Measurements from ENCODE around the gene RTL10. TPM values are rescaled to one million over a fixed set of nuclear protein-coding genes. Genes with fewer than 3 reads are reported as not detected.

The RTL10 gene
- total RNA-seq, 2 experiments from 2014 or later = 18.4 to 18.9 TPM

DNA sequence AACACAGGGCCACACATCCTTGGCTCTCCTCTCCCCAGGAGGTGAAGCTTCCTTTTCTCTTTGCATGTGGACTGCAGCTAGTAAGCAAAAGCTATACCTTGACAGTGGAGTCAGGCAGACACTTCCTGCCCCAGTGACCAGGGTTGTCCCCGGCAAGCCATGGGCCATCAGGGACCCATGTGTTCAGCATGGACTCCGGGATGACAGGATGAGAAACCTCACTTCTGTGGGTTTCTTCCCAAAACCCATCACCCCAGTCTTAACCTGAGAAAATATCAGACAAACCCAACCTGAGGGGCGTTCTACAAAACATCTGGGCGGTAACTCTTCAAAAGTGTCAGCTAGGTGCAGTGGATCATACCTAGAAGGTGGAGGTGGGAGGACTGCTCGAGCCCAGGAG lies 40.2 kb downstream of the RTL10 start:
- DNase-seq = no peak
- POLR2A ChIA-PET = no interaction called here
- H3K36me3 Mint-ChIP-seq = no peaks in the 10 kb centered on the region
- H3K4me1 Mint-ChIP-seq = peaks cover 9% of the 10 kb centered on the region
- H3K27ac Mint-ChIP-seq = no peak overlapping the region
- H3K27me3 Mint-ChIP-seq = no peaks in the 10 kb centered on the region
- no peak for ATAC-seq (ENCODE audit: low read depth)
- no peak overlapping the region for H3K4me3 Mint-ChIP-seq
- H3K9me3 Mint-ChIP-seq = no peaks in the 10 kb centered on the region

DNA sequence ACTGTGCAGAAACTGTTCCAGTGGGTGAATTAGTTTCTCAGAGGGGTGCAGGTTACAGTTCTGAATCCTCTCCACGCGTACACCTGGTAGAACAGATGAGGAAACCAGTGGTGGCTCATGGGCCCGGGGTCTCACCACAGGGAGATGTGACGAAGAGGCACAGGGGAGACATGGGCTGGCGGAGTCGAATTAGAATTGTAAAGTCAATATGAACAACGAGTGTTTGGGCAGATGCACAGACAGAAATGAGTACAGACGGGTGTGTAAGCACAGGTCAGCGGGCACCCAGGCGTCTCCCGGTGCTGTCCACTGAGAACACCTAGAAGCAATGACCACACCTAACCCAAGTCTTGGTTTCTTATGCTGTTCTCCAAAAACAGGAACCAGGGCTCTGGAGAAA lies 41.8 kb downstream of the RTL10 start:
- no peaks in the 10 kb centered on the region for H3K27me3 Mint-ChIP-seq
- no peaks in the 10 kb centered on the region for H3K9me3 Mint-ChIP-seq
- DNase-seq = no peak
- H3K27ac Mint-ChIP-seq = no peak overlapping the region
- ATAC-seq (ENCODE audit: low read depth) = no peak
- no peaks in the 10 kb centered on the region for H3K36me3 Mint-ChIP-seq
- H3K4me3 Mint-ChIP-seq = no peak overlapping the region
- POLR2A ChIA-PET = no interaction called here
- peaks cover 9% of the 10 kb centered on the region for H3K4me1 Mint-ChIP-seq

GRCh38 chr22:19811811-19812771 lies 42.6 kb downstream of the RTL10 start:
- no peak overlapping the region for H3K4me3 Mint-ChIP-seq
- POLR2A ChIA-PET = no interaction called here
- peaks cover 9% of the 10 kb centered on the region for H3K4me1 Mint-ChIP-seq
- H3K9me3 Mint-ChIP-seq = no peaks in the 10 kb centered on the region
- H3K27me3 Mint-ChIP-seq = no peaks in the 10 kb centered on the region
- ATAC-seq (ENCODE audit: low read depth) = no peak
- no peak overlapping the region for H3K27ac Mint-ChIP-seq
- H3K36me3 Mint-ChIP-seq = no peaks in the 10 kb centered on the region
- no peak for DNase-seq

DNA sequence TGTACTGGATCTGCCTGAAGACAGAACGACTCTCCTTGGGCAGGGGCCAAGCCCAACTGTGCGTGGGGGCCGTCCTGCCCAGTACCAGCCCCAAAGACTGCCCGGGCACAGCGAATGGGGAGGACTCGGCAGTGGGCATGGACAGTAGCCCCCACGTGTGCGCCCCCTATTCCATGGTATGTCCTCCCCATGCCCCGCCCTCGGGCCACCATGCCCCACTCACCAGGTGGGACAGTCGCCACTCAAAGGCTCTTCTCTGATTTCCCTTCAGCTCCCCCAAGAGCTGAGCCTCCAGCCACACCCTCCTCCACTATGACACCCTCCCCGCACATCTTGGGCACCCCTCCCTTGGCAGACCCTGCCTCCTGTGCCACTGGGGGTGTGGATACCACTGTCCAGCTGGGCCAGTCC lies 43.5 kb downstream of the RTL10 start:
- peaks cover 7% of the 10 kb centered on the region for H3K4me1 Mint-ChIP-seq
- H3K36me3 Mint-ChIP-seq = no peaks in the 10 kb centered on the region
- no peak overlapping the region for H3K4me3 Mint-ChIP-seq
- no peak for DNase-seq
- H3K27me3 Mint-ChIP-seq = no peaks in the 10 kb centered on the region
- no peak for ATAC-seq (ENCODE audit: low read depth)
- H3K27ac Mint-ChIP-seq = no peak overlapping the region
- POLR2A ChIA-PET = no interaction called here
- H3K9me3 Mint-ChIP-seq = no peaks in the 10 kb centered on the region

DNA sequence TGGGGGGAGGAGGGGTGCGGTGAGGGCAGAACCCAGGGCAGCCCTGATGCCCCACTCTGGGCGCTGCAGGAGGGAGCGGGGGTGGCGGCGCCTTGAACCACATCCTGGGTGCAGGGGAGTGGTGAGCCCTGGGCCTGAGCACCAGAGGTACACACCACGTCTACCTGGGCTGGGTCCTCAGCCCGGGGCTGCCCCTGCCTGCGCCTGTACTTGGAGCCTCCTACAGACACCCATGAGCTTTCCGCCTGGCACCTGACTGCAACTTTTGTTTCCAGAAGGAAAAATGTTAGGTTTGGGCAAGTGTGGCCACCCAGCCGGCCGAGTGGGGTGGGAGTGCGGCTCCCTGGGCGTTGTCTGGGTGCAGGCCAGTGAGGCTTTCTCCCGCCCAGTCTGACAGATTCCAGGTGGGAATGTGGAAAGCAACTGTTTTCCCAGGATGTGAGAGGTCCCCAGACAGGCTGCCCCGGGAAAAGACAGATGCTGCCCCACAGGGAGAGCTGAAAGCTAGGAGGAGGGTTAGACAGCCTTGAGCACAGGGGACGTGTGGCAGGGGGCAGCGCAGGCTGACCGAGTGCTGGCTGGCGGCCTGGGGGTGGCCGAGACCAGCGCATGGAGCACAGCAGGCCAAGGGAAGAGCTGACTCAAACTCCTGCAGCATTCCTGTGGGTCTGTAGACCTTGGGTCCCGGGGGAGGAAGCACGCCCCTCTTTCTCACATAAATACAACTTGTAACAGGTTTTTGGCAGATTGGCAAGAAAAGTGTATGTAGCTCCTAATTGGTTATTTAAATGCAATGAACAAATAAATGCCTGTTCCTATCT lies 44.1 kb downstream of the RTL10 start:
- peak overlapping the region; percentile 30 for H3K27ac Mint-ChIP-seq
- H3K36me3 Mint-ChIP-seq = no peaks in the 10 kb centered on the region
- no peak overlapping the region for H3K4me3 Mint-ChIP-seq
- ATAC-seq (ENCODE audit: low read depth) (peak; percentile 69), DNase-seq (peak; percentile 44)
- POLR2A ChIA-PET = no interaction called here
- no peaks in the 10 kb centered on the region for H3K27me3 Mint-ChIP-seq
- no peaks in the 10 kb centered on the region for H3K9me3 Mint-ChIP-seq
- H3K4me1 Mint-ChIP-seq = peaks cover 4% of the 10 kb centered on the region

- Mint-ChIP-seq H3K36me3 (no peaks in the 10 kb centered on the region), H3K9me3 (no peaks in the 10 kb centered on the region), H3K4me1 (peaks cover 2% of the 10 kb centered on the region), H3K27ac (no peak overlapping the region), H3K4me3 (no peak overlapping the region), H3K27me3 (no peaks in the 10 kb centered on the region)
- DNase-seq (no peak), ATAC-seq (ENCODE audit: low read depth) (no peak)
- POLR2A ChIA-PET = no interaction called here
These were observed 44.9 kb downstream of the RTL10 start for GRCh38 chr22:19809741-19810140.

- POLR2A ChIA-PET = no interaction called here
- Mint-ChIP-seq H3K27ac (no peak overlapping the region), H3K4me3 (no peak overlapping the region), H3K27me3 (no peaks in the 10 kb centered on the region), H3K9me3 (no peaks in the 10 kb centered on the region), H3K36me3 (no peaks in the 10 kb centered on the region), H3K4me1 (peaks cover 2% of the 10 kb centered on the region)
- DNase-seq = no peak
- ATAC-seq (ENCODE audit: low read depth) = no peak
These were observed 45.7 kb downstream of the RTL10 start for GRCh38 chr22:19808873-19809478.

DNA sequence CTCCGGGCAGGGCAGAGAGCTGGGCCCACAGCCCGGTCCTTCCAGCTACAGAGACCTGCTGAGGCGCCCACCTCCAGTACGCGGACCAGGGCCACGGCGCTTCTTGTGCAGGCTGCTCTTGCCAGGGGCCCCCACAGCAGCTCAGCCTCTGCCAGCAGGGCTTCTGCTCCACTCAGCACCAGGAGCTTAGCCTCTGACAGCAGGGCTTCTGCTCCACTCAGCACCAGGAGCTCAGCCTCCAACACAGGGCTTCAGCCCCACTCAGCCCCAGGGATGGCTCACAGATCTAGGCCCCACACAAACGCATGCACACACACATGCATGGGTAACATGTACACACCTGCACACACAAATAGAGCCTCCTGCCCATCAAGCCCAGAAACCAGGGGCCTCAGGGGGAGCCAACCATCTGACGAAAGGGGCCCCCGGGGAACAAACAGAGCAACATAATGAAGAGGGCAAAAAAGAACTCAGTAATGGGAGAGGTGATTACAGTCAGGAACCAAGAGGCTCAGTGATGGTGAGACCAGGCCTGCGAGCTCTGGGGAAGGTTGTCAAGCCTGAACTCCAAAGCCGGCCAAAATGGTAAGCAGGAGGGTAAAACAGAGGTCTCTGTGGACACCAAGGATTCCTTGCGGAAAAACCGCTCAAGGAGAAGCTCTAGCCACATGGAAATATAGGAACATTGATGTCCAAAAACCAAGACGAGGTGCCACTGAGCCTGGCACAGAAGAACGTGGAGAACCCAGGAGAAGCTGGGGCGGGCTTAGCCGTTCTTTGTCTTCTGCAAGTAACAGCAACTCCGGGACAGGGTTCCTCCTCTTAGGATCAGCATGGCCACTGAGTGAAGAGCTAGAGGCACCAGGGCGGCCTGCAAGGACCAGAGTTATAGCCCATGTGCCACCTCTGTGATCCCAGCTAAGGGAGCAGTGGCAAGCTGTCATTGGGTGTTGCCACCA lies 46.5 kb downstream of the RTL10 start:
- DNase-seq (no peak), ATAC-seq (ENCODE audit: low read depth) (no peak)
- Mint-ChIP-seq H3K27ac (no peak overlapping the region), H3K36me3 (no peaks in the 10 kb centered on the region), H3K27me3 (no peaks in the 10 kb centered on the region), H3K4me3 (no peak overlapping the region), H3K4me1 (peaks cover 2% of the 10 kb centered on the region), H3K9me3 (no peaks in the 10 kb centered on the region)
- POLR2A ChIA-PET = no interaction called here

DNA sequence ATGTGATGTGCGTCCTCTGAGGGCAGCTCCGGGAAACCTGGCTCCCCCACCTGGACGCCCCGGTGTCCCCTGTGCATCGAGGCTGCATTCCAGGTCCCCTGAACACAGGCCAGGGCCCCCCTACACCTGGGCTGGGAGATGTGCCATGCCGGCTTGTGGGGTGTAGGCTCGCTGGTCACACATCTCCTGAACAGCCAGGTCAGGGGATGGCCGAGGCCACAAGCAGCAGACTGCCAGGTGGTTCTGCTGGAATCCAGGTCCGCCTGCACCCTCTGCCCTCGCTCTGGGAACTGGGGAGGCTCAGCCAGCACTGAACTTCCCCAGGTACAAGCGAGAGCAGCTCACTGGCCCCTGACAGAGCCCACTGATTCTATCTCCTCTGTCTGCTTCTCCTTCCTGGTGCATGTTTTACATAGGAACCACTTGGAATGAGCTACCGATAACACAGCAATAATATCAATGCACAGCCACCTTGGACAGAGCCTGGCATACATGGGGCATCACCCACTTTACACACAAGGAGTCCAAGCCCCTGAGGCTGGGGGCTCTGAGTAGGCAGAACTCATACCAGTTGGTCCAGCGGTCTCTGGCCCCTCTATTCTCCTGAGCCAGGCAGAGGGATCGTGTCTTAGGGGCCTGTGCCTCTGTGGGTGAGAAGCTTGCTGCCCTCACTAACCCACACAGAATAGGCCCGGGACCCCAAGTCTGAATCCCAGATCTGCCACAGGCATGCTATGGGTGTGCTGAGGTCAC lies 47.3 kb downstream of the RTL10 start:
- Mint-ChIP-seq H3K4me3 (no peak overlapping the region), H3K4me1 (peaks cover 2% of the 10 kb centered on the region), H3K9me3 (no peaks in the 10 kb centered on the region), H3K36me3 (no peaks in the 10 kb centered on the region), H3K27ac (no peak overlapping the region), H3K27me3 (no peaks in the 10 kb centered on the region)
- POLR2A ChIA-PET = no interaction called here
- ATAC-seq (ENCODE audit: low read depth) = no peak
- no peak for DNase-seq

DNA sequence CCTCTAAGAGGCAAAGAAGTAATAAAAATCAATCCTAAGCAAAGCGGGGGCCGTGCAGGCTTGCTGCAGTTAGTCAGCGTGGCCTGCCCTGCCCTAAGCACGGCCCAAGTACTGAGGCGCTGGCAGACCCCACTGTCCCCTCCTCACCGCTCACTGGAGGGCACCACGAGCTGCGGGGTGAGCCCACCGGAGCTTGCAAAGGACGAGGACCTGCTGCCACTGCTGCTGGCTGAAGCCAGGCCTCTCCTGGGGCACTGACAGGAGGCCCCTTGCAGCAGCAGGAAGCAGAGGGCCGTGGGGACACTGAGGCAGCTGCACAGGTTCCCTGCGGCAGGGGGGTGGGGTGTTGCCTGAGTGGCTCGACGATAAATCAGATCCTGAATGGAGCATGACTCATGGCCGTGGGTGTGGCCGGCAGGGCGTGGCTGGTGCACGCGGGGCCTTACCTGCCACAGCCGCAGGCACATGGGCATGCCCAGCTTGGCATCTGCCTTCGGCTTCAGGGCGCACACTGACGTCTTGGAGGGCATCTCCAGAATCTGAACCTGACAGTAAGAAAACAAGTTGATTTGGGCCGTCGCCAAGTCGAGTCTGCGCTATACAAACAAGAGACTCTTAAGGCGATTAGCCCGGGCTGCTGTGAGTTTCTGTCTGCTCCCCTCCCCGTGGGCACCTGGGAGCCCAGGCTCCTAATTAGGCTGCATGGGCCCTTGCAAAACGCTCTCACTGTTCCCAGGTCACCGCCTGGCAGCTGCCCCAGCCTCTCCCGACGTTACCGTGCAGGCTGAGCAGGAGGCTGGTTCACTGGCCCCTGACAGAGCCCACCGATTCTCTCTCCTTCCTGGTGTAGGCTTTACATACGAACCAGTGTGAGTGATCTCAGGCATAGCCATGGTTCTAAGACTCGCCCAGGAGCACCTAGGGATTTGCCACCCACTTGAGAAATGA lies 48.2 kb downstream of the RTL10 start:
- H3K4me3 Mint-ChIP-seq = no peak overlapping the region
- no peaks in the 10 kb centered on the region for H3K9me3 Mint-ChIP-seq
- no peaks in the 10 kb centered on the region for H3K36me3 Mint-ChIP-seq
- H3K4me1 Mint-ChIP-seq = peaks cover 2% of the 10 kb centered on the region
- POLR2A ChIA-PET = no interaction called here
- no peaks in the 10 kb centered on the region for H3K27me3 Mint-ChIP-seq
- no peak overlapping the region for H3K27ac Mint-ChIP-seq
- peak; percentile 27 for DNase-seq
- ATAC-seq (ENCODE audit: low read depth) = no peak

GRCh38 chr22:19805821-19806212 lies 48.9 kb downstream of the RTL10 start:
- no peak overlapping the region for H3K27ac Mint-ChIP-seq
- no peaks in the 10 kb centered on the region for H3K27me3 Mint-ChIP-seq
- H3K9me3 Mint-ChIP-seq = no peaks in the 10 kb centered on the region
- no peaks in the 10 kb centered on the region for H3K36me3 Mint-ChIP-seq
- POLR2A ChIA-PET = no interaction called here
- H3K4me1 Mint-ChIP-seq = no peaks in the 10 kb centered on the region
- DNase-seq (no peak), ATAC-seq (ENCODE audit: low read depth) (no peak)
- H3K4me3 Mint-ChIP-seq = no peak overlapping the region
